Ureter (tissue), 1 donor: ENCODE results near the gene POLDIP2. TPM values are rescaled to one million over a fixed set of nuclear protein-coding genes. Genes with fewer than 3 reads are reported as not detected.

Source experiments
- DNase-seq: peaks from one replicate; pipeline ENCODE4 v3.0.0-alpha.2; 2020; ENCODE audit warnings: low spot score
- total RNA-seq: library from RNA; stranded (reverse); gene quantifications from one replicate; pipeline ENCODE4 v1.2.4, GENCODE V29; 2023
- donor health status: DM: yes; HTN: yes; CAD: no.

The POLDIP2 gene
- total RNA-seq, 1 donor from 2014 or later: 74.6 TPM

GRCh38 chr17:28317099-28317965, 40.0 kb downstream of the POLDIP2 start:
- no peak for DNase-seq

GRCh38 chr17:28315846-28316705, 41.3 kb downstream of the POLDIP2 start:
- DNase-seq: no peak

GRCh38 chr17:28313841-28314240, 43.5 kb downstream of the POLDIP2 start:
- no peak for DNase-seq

GRCh38 chr17:28306954-28307401, 50.3 kb downstream of the POLDIP2 start:
- no peak for DNase-seq

GRCh38 chr17:28298449-28298848, 58.9 kb downstream of the POLDIP2 start:
- DNase-seq: no peak

Other genes starting within 250 kb of the POLDIP2 start
- 237 TPM for gene TMEM97, start 38.3 kb downstream of the POLDIP2 start, total RNA-seq
- 48.8 TPM for gene IFT20, start 22.1 kb downstream of the POLDIP2 start, total RNA-seq
- 55.1 TPM for gene TNFAIP1, start 21.8 kb downstream of the POLDIP2 start, total RNA-seq
- not detected for gene SEBOX, start 7.7 kb upstream of the POLDIP2 start, total RNA-seq
- gene VTN, start 12.8 kb upstream of the POLDIP2 start, total RNA-seq: 1.0 TPM
- gene SARM1, start 14.2 kb upstream of the POLDIP2 start, total RNA-seq: 34.7 TPM
- 15.4 TPM for gene SLC46A1, start 48.7 kb upstream of the POLDIP2 start, total RNA-seq
- gene SLC13A2, start 116.1 kb upstream of the POLDIP2 start, total RNA-seq: 0.62 TPM
- gene FOXN1, start 148.8 kb upstream of the POLDIP2 start, total RNA-seq: 1.5 TPM
- 37.5 TPM for gene UNC119, start 195.1 kb upstream of the POLDIP2 start, total RNA-seq
- 52.9 TPM for gene PIGS, start 214.0 kb upstream of the POLDIP2 start, total RNA-seq
- 15.7 TPM for gene ALDOC, start 219.4 kb upstream of the POLDIP2 start, total RNA-seq
- 8.5 TPM for gene SPAG5, start 241.5 kb upstream of the POLDIP2 start, total RNA-seq